ENCODE data around the gene UPF1.

GRCh38 chr19:18869023-18869618 is 37.4 kb downstream of the UPF1 start:
- TF ChIP-seq POLR2A (IDR thresholded peaks at IDR 0.05; ENCODE audit: low read depth, low read length) (no peak), POLR2AphosphoS5 (IDR thresholded peaks at IDR 0.05; ENCODE audit: low read depth, low read length) (no peak)
